Panc1 (cell line): Measurements from ENCODE around the gene TEX14. TPM values are rescaled to one million over a fixed set of nuclear protein-coding genes. Genes with fewer than 3 reads are reported as not detected.

Source experiments
- ATAC-seq: fragments of 200-7000 bp; cut with Tn5 transposase; 2 replicates; pipeline ENCODE4 v1.9.1; 2020; ENCODE audit warnings: mild to moderate bottlenecking, moderate library complexity
- BruUV-seq: library from RNA; stranded (reverse); fragments of 400-500 nt; replicated peaks from 2 replicates; lab custom pipeline; 2021; lab: Mats Ljungman, UMichigan
- CTCF ChIA-PET: fragments of 300-600 bp; sonication (Branson Sonifier 250); formaldehyde crosslinking; loops from one replicate; lab custom pipeline; 2022; ENCODE audit warnings: antibody characterized with exemption; lab: Charles Lee
- POLR2A ChIA-PET: fragments of 300-600 bp; sonication (Branson Sonifier 250); formaldehyde crosslinking; loops from one replicate; lab custom pipeline; 2022; ENCODE audit warnings: antibody characterized with exemption; lab: Charles Lee
- DNase-seq: peaks from one replicate; pipeline ENCODE4 v3.0.0-alpha.2; 2010; ENCODE audit warnings: low read depth, low spot score
- H3K27ac ChIP-seq: 2 replicates; pipeline ENCODE4 v1.5.1; 2011; ENCODE audit warnings: mild to moderate bottlenecking, low read length, inconsistent platforms
- H3K27me3 ChIP-seq: fragments of 200-500 bp; sonication (Bioruptor generic); 2 replicates; pipeline ENCODE4 v1.6.0; 2014; ENCODE audit warnings: low read length, inconsistent platforms; ENCODE audit not compliant: control insufficient read depth, insufficient read depth
- H3K36me3 ChIP-seq: fragments of 200-500 bp; sonication (Bioruptor generic); 2 replicates; pipeline ENCODE4 v1.5.1; 2014; ENCODE audit warnings: inconsistent platforms, mild to moderate bottlenecking, low read length, moderate library complexity; ENCODE audit not compliant: control insufficient read depth, insufficient read depth
- H3K4me1 ChIP-seq: 2 replicates; pipeline ENCODE4 v1.5.1; 2011; ENCODE audit warnings: inconsistent platforms, mild to moderate bottlenecking, low read length, moderate library complexity; ENCODE audit not compliant: control insufficient read depth, insufficient read depth
- H3K4me3 ChIP-seq, 2 experiments: 2 replicates each; pipeline ENCODE4 v1.5.1; 2011 to 2012; ENCODE audit warnings: low read depth in 2 of 2, low read length in 2 of 2, mild to moderate bottlenecking in 2 of 2, inconsistent platforms in 1 of 2, moderate library complexity in 1 of 2
- H3K9me3 ChIP-seq: fragments of 200-500 bp; sonication (Bioruptor generic); 2 replicates; pipeline ENCODE4 v1.5.1; 2014; ENCODE audit warnings: low read depth, mild to moderate bottlenecking, inconsistent platforms, low read length, moderate library complexity; ENCODE audit not compliant: control insufficient read depth, insufficient read depth
- CTCF ChIP-seq: fragments of 450-650 bp; IDR thresholded peaks from 2 replicates; pipeline ENCODE4 v1.5.1; 2017; ENCODE audit warnings: mild to moderate bottlenecking
- POLR2AphosphoS5 ChIP-seq: IDR thresholded peaks from 2 replicates; pipeline ENCODE4 v1.6.1; 2012; ENCODE audit warnings: mild to moderate bottlenecking, low read depth, low read length, moderate library complexity
- SIN3A ChIP-seq: IDR thresholded peaks from 2 replicates; pipeline ENCODE4 v1.6.1; 2012; ENCODE audit warnings: low read depth, mild to moderate bottlenecking, low read length, moderate library complexity, borderline replicate concordance; ENCODE audit not compliant: insufficient read depth
- TCF7L2 ChIP-seq: IDR thresholded peaks from 2 replicates; pipeline ENCODE4 v1.6.1; 2011; ENCODE audit warnings: mild to moderate bottlenecking, low read depth, low read length, inconsistent platforms
- in situ Hi-C: cut with HindIII; loops from 2 replicates; pipeline ENCODE4 v1.10.0; 2016; ENCODE audit warnings: low sequenced_read_pairs, low pct_unique_long_range_greater_than_20kb
- intact Hi-C: fragments of 100-400 bp; cut with micrococcal nuclease; formaldehyde crosslinking; loops from one replicate; pipeline ENCODE4 v1.10.0; 2022; ENCODE audit not compliant: unreplicated experiment
- total RNA-seq: library from RNA; stranded (reverse); gene quantifications from one replicate; pipeline ENCODE4 v1.2.1, GENCODE V29; 2021; ENCODE audit not compliant: unreplicated experiment
- TF ChIP-seq, protein P1 (sequence below), 2 experiments: IDR thresholded peaks; 2 replicates each; pipeline ENCODE4 v1.6.1; 2011 to 2012; ENCODE audit warnings: low read depth in 2 of 2, control low read depth in 1 of 2, low read length in 1 of 2, mild to moderate bottlenecking in 1 of 2, moderate library complexity in 1 of 2; ENCODE audit not compliant: insufficient read depth in 1 of 2

The TEX14 gene
- total RNA-seq, 1 experiment from 2014 or later, result not detected

DNA sequence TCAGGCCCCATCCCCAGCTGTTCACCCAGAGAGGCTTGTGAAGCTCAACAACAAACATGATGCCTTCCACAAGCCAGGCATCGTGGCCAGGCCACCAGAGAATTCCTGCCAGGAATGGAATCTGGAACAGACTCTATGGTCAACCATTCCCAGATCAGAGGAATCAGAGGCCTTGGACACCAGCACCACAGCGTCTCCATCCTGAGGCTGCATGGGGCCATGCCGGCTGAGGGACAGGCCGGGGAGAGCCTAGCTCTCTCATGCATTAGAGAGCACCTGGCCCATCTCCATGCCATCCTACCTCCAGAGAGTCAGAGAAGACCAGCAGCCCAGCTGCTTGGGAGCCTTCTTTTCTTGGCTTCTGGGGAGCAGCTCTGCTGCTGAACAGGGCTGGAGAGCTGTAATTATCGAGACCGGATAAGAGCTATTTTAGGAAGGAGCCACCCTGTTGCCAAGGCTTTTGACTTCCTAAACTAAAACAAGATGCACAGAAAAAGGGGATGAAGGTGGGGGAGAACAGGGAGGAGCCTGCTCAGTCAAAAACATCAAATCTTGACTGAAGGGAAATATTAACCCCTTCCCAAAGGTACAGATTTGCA is 152.9 kb downstream of the TEX14 start:
- intact Hi-C loops, result no loop called here
- H3K27me3 ChIP-seq, result no peaks in the 10 kb centered on the region; the same call in 1 of the 2 replicates
- in situ Hi-C loops, result no loop called here
- no peaks in the 10 kb centered on the region for H3K9me3 ChIP-seq
- TF ChIP-seq, protein P1, sequence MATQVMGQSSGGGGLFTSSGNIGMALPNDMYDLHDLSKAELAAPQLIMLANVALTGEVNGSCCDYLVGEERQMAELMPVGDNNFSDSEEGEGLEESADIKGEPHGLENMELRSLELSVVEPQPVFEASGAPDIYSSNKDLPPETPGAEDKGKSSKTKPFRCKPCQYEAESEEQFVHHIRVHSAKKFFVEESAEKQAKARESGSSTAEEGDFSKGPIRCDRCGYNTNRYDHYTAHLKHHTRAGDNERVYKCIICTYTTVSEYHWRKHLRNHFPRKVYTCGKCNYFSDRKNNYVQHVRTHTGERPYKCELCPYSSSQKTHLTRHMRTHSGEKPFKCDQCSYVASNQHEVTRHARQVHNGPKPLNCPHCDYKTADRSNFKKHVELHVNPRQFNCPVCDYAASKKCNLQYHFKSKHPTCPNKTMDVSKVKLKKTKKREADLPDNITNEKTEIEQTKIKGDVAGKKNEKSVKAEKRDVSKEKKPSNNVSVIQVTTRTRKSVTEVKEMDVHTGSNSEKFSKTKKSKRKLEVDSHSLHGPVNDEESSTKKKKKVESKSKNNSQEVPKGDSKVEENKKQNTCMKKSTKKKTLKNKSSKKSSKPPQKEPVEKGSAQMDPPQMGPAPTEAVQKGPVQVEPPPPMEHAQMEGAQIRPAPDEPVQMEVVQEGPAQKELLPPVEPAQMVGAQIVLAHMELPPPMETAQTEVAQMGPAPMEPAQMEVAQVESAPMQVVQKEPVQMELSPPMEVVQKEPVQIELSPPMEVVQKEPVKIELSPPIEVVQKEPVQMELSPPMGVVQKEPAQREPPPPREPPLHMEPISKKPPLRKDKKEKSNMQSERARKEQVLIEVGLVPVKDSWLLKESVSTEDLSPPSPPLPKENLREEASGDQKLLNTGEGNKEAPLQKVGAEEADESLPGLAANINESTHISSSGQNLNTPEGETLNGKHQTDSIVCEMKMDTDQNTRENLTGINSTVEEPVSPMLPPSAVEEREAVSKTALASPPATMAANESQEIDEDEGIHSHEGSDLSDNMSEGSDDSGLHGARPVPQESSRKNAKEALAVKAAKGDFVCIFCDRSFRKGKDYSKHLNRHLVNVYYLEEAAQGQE (IDR thresholded peaks at IDR 0.05; ENCODE audit: insufficient read depth in 1 of 2, low read depth in 2 of 2, low read length in 1 of 2), result no peak
- TF ChIP-seq SIN3A, result no peak
- no peak for TF ChIP-seq CTCF
- TF ChIP-seq POLR2AphosphoS5, result no peak
- TF ChIP-seq TCF7L2, result no peak
- POLR2A ChIA-PET, result no interaction called here
- no peaks in the 10 kb centered on the region for H3K36me3 ChIP-seq
- BruUV-seq, result no TSS peak
- no peaks in the 10 kb centered on the region for H3K4me1 ChIP-seq
- H3K4me3 ChIP-seq, result no peak overlapping the region
- ATAC-seq (no peak), DNase-seq (no peak)
- no peak overlapping the region for H3K27ac ChIP-seq
- CTCF ChIA-PET, result no interaction called here

GRCh38 chr17:58537266-58537665 is 154.6 kb downstream of the TEX14 start:
- H3K27ac ChIP-seq, result no peak overlapping the region
- no peak for ATAC-seq
- intact Hi-C loops, result no loop called here
- H3K36me3 ChIP-seq, result no peaks in the 10 kb centered on the region
- BruUV-seq, result no TSS peak
- H3K4me3 ChIP-seq, result no peak overlapping the region
- in situ Hi-C loops, result no loop called here
- H3K4me1 ChIP-seq, result peaks cover under 1% of the 10 kb centered on the region; the same call in 1 of the 2 replicates
- ChIA-PET CTCF (no interaction called here), POLR2A (no interaction called here)
- no peak for TF ChIP-seq CTCF
- TF ChIP-seq SIN3A, result no peak
- TF ChIP-seq POLR2AphosphoS5, result no peak
- TF ChIP-seq, protein P1 (IDR thresholded peaks at IDR 0.05; ENCODE audit: insufficient read depth in 1 of 2, low read depth in 2 of 2, low read length in 1 of 2), result no peak
- no peak for TF ChIP-seq TCF7L2
- H3K9me3 ChIP-seq, result no peaks in the 10 kb centered on the region
- DNase-seq, result no peak
- no peaks in the 10 kb centered on the region for H3K27me3 ChIP-seq
